OCI-LY7 (cell line): ENCODE results near the gene PIBF1. TPM values are rescaled to one million over a fixed set of nuclear protein-coding genes. Genes with fewer than 3 reads are reported as not detected.

Experiments used
- BruUV-seq: library from RNA; stranded (reverse); fragments of 400-500 nt; replicated peaks from 2 replicates; lab custom pipeline; 2021; lab: Mats Ljungman, UMichigan
- CTCF ChIA-PET: fragments of 300-600 bp; sonication (Branson Sonifier 250); formaldehyde crosslinking; loops from one replicate; lab custom pipeline; 2022; ENCODE audit warnings: antibody characterized with exemption; ENCODE audit not compliant: unreplicated experiment; lab: Charles Lee
- POLR2A ChIA-PET: fragments of 300-600 bp; sonication (Branson Sonifier 250); formaldehyde crosslinking; loops from one replicate; lab custom pipeline; 2022; ENCODE audit warnings: antibody characterized with exemption; lab: Charles Lee
- DNase-seq: peaks from one replicate; pipeline ENCODE4 v3.0.0-alpha.2; 2015; ENCODE audit warnings: low spot score
- H2AFZ ChIP-seq: fragments of 200-600 bp; sonication (generic), shearing (Covaris generic); 2 replicates; pipeline ENCODE4 v1.6.1; 2014; ENCODE audit warnings: mild to moderate bottlenecking, antibody characterized with exemption, low read length, moderate library complexity
- H3K27ac ChIP-seq: fragments of 200-600 bp; sonication (generic); 2 replicates; pipeline ENCODE4 v1.5.1; 2014; ENCODE audit warnings: mixed run types, low read depth, mild to moderate bottlenecking, moderate library complexity, low read length, inconsistent platforms; ENCODE audit not compliant: poor library complexity, severe bottlenecking
- H3K36me3 ChIP-seq: fragments of 200-600 bp; sonication (generic); 2 replicates; pipeline ENCODE4 v1.6.1; 2014; ENCODE audit warnings: mild to moderate bottlenecking, antibody characterized with exemption, low read length, moderate library complexity, mixed read lengths; ENCODE audit not compliant: insufficient read depth
- H3K4me1 ChIP-seq: fragments of 200-600 bp; sonication (generic); 2 replicates; pipeline ENCODE4 v1.5.1; 2014; ENCODE audit warnings: mild to moderate bottlenecking, low read length; ENCODE audit not compliant: insufficient read depth, poor library complexity, severe bottlenecking
- H3K4me2 ChIP-seq: fragments of 200-600 bp; sonication (generic); 2 replicates; pipeline ENCODE4 v1.6.1; 2014; ENCODE audit warnings: mild to moderate bottlenecking, low read length
- H3K4me3 ChIP-seq: fragments of 200-600 bp; sonication (generic); 2 replicates; pipeline ENCODE4 v1.5.1; 2014; ENCODE audit warnings: mild to moderate bottlenecking, low read depth, low read length; ENCODE audit not compliant: poor library complexity, severe bottlenecking
- H3K79me2 ChIP-seq: fragments of 200-600 bp; sonication (generic); 2 replicates; pipeline ENCODE4 v1.6.1; 2016; ENCODE audit warnings: low read depth, mild to moderate bottlenecking, low read length, moderate library complexity, mixed read lengths; ENCODE audit not compliant: insufficient read depth
- H3K9me2 ChIP-seq: fragments of 200-600 bp; sonication (generic); 2 replicates; pipeline ENCODE4 v1.6.1; 2016; ENCODE audit warnings: mild to moderate bottlenecking, low read length, mixed read lengths; ENCODE audit not compliant: insufficient read depth
- H3K9me3 ChIP-seq: fragments of 200-600 bp; sonication (generic); 2 replicates; pipeline ENCODE4 v1.6.1; 2014; ENCODE audit warnings: mild to moderate bottlenecking, mixed run types, low read length, mixed read lengths
- H4K20me1 ChIP-seq: fragments of 200-600 bp; sonication (generic); 2 replicates; pipeline ENCODE4 v1.6.1; 2014; ENCODE audit warnings: mild to moderate bottlenecking, antibody characterized with exemption, low read length, moderate library complexity, mixed read lengths; ENCODE audit not compliant: insufficient read depth
- CTCF ChIP-seq: fragments of 200-600 bp; sonication (generic); conservative IDR thresholded peaks from 2 replicates; pipeline ENCODE4 v1.5.1; 2014; ENCODE audit warnings: mild to moderate bottlenecking, antibody characterized with exemption, low read length, moderate library complexity, mixed read lengths
- EZH2phosphoT487 ChIP-seq: fragments of 200-600 bp; sonication (generic); IDR thresholded peaks from 2 replicates; pipeline ENCODE4 v1.6.1; 2018; ENCODE audit warnings: low read depth, borderline replicate concordance, mild to moderate bottlenecking, mixed run types, antibody characterized with exemption, low read length, moderate library complexity, mixed read lengths
- intact Hi-C: fragments of 100-400 bp; cut with micrococcal nuclease; formaldehyde crosslinking; loops from one replicate; pipeline ENCODE4 v1.10.0; 2022; ENCODE audit not compliant: unreplicated experiment
- total RNA-seq, 2 experiments: library from RNA; depleted of rRNA in 1 of 2; stranded (reverse); fragments of >200 nt in 1 of 2; shearing (Covaris generic) in 1 of 2; gene quantifications; 2 replicates each; pipeline ENCODE4 v1.2.3, GENCODE V29; 2014 to 2022

Gene PIBF1
- total RNA-seq, 2 experiments from 2014 or later = 23.2 to 33.7 TPM

GRCh38 chr13:72889495-72889894 lies 107.6 kb downstream of the PIBF1 start:
- H3K9me2 ChIP-seq = no peaks in the 10 kb centered on the region
- no peak overlapping the region for H3K4me3 ChIP-seq
- no peak overlapping the region for H3K4me2 ChIP-seq
- no peak for DNase-seq
- H2AFZ ChIP-seq = no peak overlapping the region
- CTCF ChIA-PET = no interaction called here
- H3K9me3 ChIP-seq = no peaks in the 10 kb centered on the region
- H4K20me1 ChIP-seq = no peaks in the 10 kb centered on the region
- POLR2A ChIA-PET = interaction anchor here (0.5 kb wide), 1 partner anchor 79 kb away, joined by 3 read pairs; no protein-coding TSS in a partner anchor
- H3K36me3 ChIP-seq = peaks cover 7% of the 10 kb centered on the region
- no peaks in the 10 kb centered on the region for H3K4me1 ChIP-seq
- no peak overlapping the region for H3K27ac ChIP-seq
- intact Hi-C loops = no loop called here
- H3K79me2 ChIP-seq = no peaks in the 10 kb centered on the region
- TF ChIP-seq EZH2phosphoT487 = no peak
- TF ChIP-seq CTCF = no peak
- BruUV-seq = no TSS peak

- TF ChIP-seq EZH2phosphoT487 = no peak
- no peak for TF ChIP-seq CTCF
- no peaks in the 10 kb centered on the region for H3K79me2 ChIP-seq
- peaks cover 12% of the 10 kb centered on the region for H3K36me3 ChIP-seq
- H3K4me1 ChIP-seq = no peaks in the 10 kb centered on the region
- CTCF ChIA-PET = no interaction called here
- no peak overlapping the region for H2AFZ ChIP-seq
- H3K4me2 ChIP-seq = no peak overlapping the region
- no peak overlapping the region for H3K4me3 ChIP-seq
- no TSS peak for BruUV-seq
- POLR2A ChIA-PET = interaction anchor here (1.6 kb wide), 1 partner anchor 8 kb away, joined by 3 read pairs; no protein-coding TSS in a partner anchor
- H3K9me3 ChIP-seq = no peaks in the 10 kb centered on the region
- no peaks in the 10 kb centered on the region for H4K20me1 ChIP-seq
- no peak for DNase-seq
- no peak overlapping the region for H3K27ac ChIP-seq
- no peaks in the 10 kb centered on the region for H3K9me2 ChIP-seq
- intact Hi-C loops = no loop called here
These were observed 108.6 kb downstream of the PIBF1 start for GRCh38 chr13:72890546-72890945.

- TF ChIP-seq CTCF = no peak
- TF ChIP-seq EZH2phosphoT487 = no peak
- Histone ChIP-seq H3K27ac (no peak overlapping the region), H3K4me3 (no peak overlapping the region), H3K79me2 (no peaks in the 10 kb centered on the region), H3K4me2 (no peak overlapping the region), H2AFZ (no peak overlapping the region), H3K9me2 (no peaks in the 10 kb centered on the region), H3K36me3 (peaks cover 19% of the 10 kb centered on the region), H3K9me3 (no peaks in the 10 kb centered on the region), H4K20me1 (no peaks in the 10 kb centered on the region), H3K4me1 (no peaks in the 10 kb centered on the region)
- intact Hi-C loops = no loop called here
- ChIA-PET CTCF (interaction anchor here (0.5 kb wide), 1 partner anchor 22 kb away, joined by 4 read pairs; no protein-coding TSS in a partner anchor), POLR2A (interaction anchor here (1.6 kb wide), 1 partner anchor 9 kb away, joined by 3 read pairs; no protein-coding TSS in a partner anchor)
- DNase-seq = no peak
- no TSS peak for BruUV-seq
These were observed 109.5 kb downstream of the PIBF1 start for GRCh38 chr13:72891423-72891822.
